WERI-Rb-1 (cell line): ENCODE results near the gene NOL12.

Experiments
- DNase-seq: peaks from one replicate; pipeline ENCODE4 v3.0.0-alpha.2; 2020
- H3K27ac ChIP-seq: fragments of 250-450 bp; sonication (Bioruptor Pico); 2 replicates; pipeline ENCODE4 v1.5.1; 2020; ENCODE audit warnings: mild to moderate bottlenecking, moderate library complexity
- H3K27me3 ChIP-seq: fragments of 250-450 bp; sonication (Bioruptor Pico); 2 replicates; pipeline ENCODE4 v1.5.1; 2021; ENCODE audit warnings: mild to moderate bottlenecking, low read depth, moderate library complexity; ENCODE audit not compliant: insufficient read depth, severe bottlenecking
- H3K36me3 ChIP-seq: fragments of 250-450 bp; sonication (Bioruptor Pico); 2 replicates; pipeline ENCODE4 v1.5.1; 2020; ENCODE audit warnings: mild to moderate bottlenecking, moderate library complexity
- H3K4me3 ChIP-seq: 2 replicates; pipeline ENCODE4 v1.5.1; 2011; ENCODE audit warnings: low read depth, mild to moderate bottlenecking, control low read depth, low read length
- H3K9me3 ChIP-seq: fragments of 250-450 bp; sonication (Bioruptor Pico); 2 replicates; pipeline ENCODE4 v1.5.1; 2021; ENCODE audit warnings: mild to moderate bottlenecking, moderate library complexity; ENCODE audit not compliant: severe bottlenecking
- CTCF ChIP-seq: IDR thresholded peaks from 2 replicates; pipeline ENCODE4 v1.5.1; 2011; ENCODE audit warnings: low read depth, mild to moderate bottlenecking, control low read depth, inconsistent platforms, low read length

NOL12 gene

DNA sequence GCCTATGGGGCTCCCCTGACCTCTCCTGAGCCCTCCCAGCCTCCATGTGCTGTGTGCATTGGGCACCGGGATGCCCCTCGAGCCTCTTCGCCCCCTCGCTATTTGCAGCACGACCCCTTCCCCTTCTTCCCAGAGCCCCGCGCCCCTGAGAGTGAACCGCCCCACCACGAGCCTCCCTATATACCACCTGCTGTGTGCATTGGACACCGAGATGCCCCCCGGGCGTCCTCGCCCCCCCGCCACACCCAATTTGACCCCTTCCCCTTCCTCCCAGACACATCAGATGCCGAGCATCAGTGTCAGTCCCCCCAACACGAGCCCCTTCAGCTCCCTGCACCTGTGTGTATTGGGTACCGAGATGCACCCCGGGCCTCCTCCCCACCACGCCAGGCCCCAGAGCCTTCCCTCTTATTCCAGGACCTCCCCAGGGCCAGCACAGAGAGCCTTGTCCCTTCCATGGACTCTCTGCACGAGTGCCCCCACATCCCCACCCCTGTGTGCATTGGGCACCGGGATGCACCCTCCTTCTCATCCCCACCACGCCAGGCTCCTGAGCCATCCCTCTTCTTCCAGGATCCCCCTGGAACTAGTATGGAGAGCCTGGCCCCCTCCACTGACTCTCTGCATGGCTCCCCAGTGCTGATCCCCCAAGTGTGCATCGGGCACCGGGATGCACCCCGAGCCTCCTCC, 39.6 kb downstream of the NOL12 start:
- TF ChIP-seq CTCF = no peak
- no peaks in the 10 kb centered on the region for H3K9me3 ChIP-seq
- H3K36me3 ChIP-seq = no peaks in the 10 kb centered on the region
- H3K27ac ChIP-seq = no peak overlapping the region
- no peaks in the 10 kb centered on the region for H3K27me3 ChIP-seq
- no peak overlapping the region for H3K4me3 ChIP-seq
- no peak for DNase-seq

GRCh38 chr22:37726241-37726887, 40.2 kb downstream of the NOL12 start:
- no peaks in the 10 kb centered on the region for H3K27me3 ChIP-seq
- no peaks in the 10 kb centered on the region for H3K36me3 ChIP-seq
- H3K4me3 ChIP-seq = no peak overlapping the region
- DNase-seq = no peak
- H3K9me3 ChIP-seq = no peaks in the 10 kb centered on the region
- TF ChIP-seq CTCF = peak; percentile 20; the same call in 1 of the 2 replicates
- no peak overlapping the region for H3K27ac ChIP-seq

GRCh38 chr22:37728620-37729019, 42.5 kb downstream of the NOL12 start:
- Histone ChIP-seq H3K27ac (no peak overlapping the region), H3K4me3 (no peak overlapping the region), H3K9me3 (no peaks in the 10 kb centered on the region), H3K36me3 (no peaks in the 10 kb centered on the region), H3K27me3 (no peaks in the 10 kb centered on the region)
- TF ChIP-seq CTCF = no peak
- DNase-seq = no peak

- no peaks in the 10 kb centered on the region for H3K36me3 ChIP-seq
- peak; percentile 19; the same call in 1 of the 2 replicates for TF ChIP-seq CTCF
- DNase-seq = no peak
- H3K4me3 ChIP-seq = no peak overlapping the region
- no peaks in the 10 kb centered on the region for H3K9me3 ChIP-seq
- no peak overlapping the region for H3K27ac ChIP-seq
- H3K27me3 ChIP-seq = no peaks in the 10 kb centered on the region
Measured at GRCh38 chr22:37731804-37732471, 45.8 kb downstream of the NOL12 start.

DNA sequence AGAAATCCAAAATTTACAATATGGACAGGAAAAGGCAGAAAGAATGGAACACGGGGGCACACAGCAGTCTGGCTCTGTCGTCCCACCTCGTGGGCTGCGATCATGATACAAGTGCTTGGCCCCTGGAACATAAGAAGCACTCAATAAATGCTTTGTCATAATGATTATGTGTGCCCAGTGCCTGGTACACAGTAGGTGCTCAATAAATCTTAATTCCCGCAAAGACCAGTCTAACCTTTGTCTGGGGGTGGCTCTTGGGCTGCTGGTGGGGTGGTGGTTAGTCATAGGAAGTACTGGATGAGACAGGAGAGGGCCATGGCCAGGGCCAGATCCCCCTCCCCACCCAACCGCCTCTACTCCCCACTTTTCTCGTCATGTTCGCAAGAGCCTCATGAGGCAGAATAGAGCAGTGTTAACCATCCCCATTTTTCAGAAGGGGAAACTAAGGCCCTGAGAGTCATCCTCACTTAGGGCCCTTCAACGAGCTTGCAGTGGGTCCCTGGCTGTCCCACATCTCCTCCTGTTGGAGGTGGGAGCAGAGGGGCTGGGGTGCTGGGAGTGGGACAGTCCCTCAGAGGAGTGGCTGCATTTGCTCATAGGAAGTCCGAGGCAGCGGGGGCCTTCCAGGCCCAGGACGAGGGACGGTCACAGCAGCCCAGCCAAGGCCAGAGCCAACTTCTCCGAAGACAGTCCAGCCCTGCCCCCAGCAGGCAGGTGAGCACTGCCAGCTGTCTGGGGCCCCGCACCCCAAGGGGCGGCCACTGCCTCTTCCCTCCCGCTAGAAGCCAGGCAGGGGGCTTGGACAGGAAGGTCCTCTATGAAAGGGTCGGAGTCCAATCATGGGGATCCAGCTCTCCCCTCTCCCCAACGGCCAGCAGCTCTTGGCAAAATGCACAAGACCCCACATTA, 46.8 kb downstream of the NOL12 start:
- Histone ChIP-seq H3K9me3 (no peaks in the 10 kb centered on the region), H3K4me3 (no peak overlapping the region), H3K27ac (no peak overlapping the region), H3K36me3 (no peaks in the 10 kb centered on the region), H3K27me3 (no peaks in the 10 kb centered on the region)
- DNase-seq = no peak
- TF ChIP-seq CTCF = no peak
